ENCODE data around the gene MEF2C.
A peak's percentile ranks its signal among the peaks of the same experiment; 100 is the strongest.

MEF2C gene

DNA sequence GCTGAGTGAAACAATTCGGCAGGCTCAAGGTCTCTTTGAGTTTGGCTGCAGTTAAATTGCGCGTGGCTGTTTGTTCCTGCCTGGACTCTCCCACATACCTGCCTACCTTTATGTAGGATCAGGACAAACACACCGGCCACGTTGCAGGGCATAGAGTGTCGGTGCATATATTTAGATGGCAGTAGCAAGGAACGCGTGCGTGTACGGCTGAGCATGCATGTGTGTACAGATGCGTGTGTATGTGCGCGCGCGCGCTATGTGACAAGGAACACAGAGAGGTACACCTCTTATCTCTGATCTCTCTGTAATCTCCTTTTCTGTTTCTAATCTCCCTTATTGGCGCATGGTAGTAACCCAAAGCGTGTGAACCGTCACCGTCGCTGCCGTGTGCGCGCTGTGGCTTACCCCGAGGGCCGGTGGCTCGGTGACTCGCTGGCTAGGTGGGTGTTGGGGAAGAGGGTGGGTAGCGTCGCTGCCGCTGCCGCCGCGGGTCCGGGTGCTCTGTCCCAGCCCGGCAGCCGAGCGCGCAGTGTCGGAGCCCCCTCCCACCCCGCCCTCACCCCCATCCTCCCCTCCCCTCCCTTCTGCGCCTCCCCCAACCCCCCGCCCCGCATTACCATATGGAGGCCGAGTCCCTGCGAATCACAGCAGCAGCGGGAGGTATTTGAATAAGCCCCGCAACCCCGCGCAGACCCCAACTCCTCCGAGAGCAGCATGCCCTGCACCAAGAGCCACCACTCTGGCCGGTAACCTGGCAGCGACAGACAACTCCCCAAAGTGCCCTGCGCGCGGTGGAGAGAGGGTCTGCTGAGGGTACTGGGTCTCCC lies 204.8 kb downstream of the MEF2C start:
- 0 out of 2 replicates have a peak, but pooled peaks have one; percentile 11 for TF ChIP-seq GATA2 (IDR thresholded peaks at IDR 0.05; ENCODE audit: low read depth, low read length)
- no peak for TF ChIP-seq GATA3 (IDR thresholded peaks at IDR 0.05; ENCODE audit: low read depth, low read length)

DNA sequence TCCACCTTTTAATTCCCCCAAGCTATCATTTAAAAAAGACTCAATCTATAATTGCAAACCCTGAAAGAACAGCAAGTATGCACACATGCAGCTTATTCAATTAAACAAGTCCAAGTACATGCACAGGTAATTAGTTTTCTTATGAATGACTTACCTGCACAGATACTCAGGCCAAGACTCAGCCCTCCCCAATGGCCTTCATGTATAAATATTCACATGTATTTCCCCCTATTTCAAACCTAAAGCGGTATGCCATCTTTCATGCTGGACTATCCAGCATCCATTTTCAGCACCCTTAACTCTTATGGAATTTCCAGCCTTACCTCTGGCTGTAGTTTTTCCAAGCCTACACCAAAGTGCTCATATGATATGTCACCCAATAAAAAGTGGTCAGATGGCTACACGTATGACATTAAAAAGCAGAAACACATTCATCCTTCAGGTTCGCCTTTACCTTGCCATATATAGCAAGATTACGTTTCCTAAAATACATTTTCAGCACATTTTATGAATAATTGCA lies 205.5 kb downstream of the MEF2C start:
- TF ChIP-seq GATA2 (IDR thresholded peaks at IDR 0.05; ENCODE audit: low read depth, low read length) (no peak), GATA3 (IDR thresholded peaks at IDR 0.05; ENCODE audit: low read depth, low read length) (no peak)

DNA sequence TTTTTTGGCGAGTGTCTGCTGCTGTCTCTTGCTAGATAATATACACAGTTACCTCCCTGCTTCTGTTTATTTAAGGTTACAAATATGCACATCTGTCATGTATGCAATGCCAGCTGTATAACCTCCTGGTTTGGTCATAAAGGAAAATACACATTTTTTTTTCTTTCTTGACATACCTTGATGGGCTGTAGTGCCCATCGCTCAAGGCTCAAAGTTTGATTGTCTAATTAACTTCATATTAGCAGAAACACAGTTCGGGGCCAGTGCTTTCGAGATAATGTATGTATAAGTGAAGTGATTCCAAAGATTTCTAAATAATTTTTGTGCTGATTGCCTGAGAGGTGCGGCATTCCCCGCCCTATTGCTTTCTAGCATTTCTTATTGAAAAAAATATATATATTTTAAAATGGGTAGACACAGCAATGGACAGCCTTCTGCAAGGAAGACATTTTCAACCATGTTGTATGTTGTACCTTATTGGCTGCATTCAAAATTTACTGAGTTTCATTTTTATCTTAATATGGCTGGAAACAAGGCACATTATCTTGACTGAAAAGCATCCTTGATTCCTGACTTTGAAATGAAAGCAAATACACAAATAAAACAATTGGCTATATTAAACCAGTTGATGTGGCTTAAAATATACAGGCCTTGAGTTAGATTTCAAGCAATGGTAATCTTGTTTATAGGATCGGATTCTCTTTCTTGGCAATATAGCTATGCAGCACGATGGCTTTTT lies 206.2 kb downstream of the MEF2C start:
- no peak for TF ChIP-seq GATA2 (IDR thresholded peaks at IDR 0.05; ENCODE audit: low read depth, low read length)
- no peak for TF ChIP-seq GATA3 (IDR thresholded peaks at IDR 0.05; ENCODE audit: low read depth, low read length)

DNA sequence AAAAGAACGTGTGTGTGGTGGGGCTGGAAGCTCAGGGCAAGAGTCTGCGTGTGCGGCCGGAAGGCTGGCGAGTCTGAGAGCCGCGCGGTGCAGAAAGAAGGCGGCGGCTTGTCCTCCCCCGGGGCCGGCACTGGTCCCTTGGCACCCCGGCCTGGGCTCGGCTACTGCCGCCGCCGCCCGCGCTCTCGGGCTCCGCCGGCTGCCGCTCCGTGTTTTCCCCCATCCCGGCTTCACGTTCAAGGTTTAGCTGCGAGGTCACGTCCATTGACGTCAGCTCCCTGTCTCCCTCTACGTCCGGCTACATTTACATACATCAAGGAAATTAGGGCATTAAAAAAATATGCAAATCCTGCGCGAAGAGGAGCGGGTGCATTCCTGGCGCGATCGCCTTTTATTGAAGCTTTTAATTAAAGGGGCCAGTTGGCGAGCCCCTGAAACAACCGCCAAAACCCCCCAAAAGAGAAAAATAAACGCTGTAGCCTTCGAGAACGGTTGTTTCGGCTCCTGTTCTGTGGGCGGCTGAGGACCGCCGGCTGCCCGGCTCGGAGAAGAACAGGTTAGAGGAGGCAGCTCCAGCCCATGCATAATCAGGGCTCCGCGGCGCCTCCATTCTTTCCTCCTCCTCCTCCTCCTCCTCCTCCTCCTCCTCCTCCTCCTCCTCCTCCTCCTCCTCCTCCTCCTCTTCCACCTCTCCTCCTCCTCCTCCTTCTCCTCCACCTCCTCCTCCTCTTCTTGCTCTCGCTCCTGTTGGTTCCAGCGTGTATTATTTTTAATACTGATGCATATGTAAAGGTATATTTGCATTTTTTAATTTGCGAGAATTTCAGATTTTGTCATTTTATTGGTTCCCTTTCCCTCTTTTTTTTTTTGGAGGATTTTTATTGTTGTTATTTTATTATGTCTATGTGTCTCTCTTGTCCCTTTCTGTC lies 207.0 kb downstream of the MEF2C start:
- TF ChIP-seq GATA2 (IDR thresholded peaks at IDR 0.05; ENCODE audit: low read depth, low read length) (no peak), GATA3 (IDR thresholded peaks at IDR 0.05; ENCODE audit: low read depth, low read length) (no peak)

DNA sequence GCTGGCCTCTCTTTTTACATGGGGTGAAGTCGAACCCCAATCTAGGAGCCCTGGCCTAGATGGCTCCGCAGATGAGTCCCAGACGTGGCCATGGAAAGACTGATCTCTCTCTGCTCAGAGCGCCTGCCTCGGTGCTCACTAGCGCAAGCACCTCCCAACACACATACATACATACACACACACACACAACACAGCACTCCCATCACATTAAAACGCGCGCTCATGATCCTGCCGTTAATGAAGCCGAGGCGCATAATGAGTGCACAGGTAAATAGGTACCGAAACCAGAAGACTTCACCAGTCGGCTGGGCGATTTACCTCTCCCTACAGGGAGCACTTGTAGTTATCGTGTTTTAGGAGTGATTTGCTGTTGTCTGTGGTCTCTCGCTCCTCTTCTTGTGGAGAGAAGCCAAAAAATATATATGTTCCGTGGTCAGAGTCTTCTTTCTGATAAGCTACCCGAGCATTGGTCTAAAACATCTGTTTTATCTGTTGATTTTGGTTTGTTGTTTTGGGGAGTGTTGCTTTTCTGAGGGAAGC lies 207.7 kb downstream of the MEF2C start:
- TF ChIP-seq GATA2 (IDR thresholded peaks at IDR 0.05; ENCODE audit: low read depth, low read length): no peak
- TF ChIP-seq GATA3 (IDR thresholded peaks at IDR 0.05; ENCODE audit: low read depth, low read length): no peak

DNA sequence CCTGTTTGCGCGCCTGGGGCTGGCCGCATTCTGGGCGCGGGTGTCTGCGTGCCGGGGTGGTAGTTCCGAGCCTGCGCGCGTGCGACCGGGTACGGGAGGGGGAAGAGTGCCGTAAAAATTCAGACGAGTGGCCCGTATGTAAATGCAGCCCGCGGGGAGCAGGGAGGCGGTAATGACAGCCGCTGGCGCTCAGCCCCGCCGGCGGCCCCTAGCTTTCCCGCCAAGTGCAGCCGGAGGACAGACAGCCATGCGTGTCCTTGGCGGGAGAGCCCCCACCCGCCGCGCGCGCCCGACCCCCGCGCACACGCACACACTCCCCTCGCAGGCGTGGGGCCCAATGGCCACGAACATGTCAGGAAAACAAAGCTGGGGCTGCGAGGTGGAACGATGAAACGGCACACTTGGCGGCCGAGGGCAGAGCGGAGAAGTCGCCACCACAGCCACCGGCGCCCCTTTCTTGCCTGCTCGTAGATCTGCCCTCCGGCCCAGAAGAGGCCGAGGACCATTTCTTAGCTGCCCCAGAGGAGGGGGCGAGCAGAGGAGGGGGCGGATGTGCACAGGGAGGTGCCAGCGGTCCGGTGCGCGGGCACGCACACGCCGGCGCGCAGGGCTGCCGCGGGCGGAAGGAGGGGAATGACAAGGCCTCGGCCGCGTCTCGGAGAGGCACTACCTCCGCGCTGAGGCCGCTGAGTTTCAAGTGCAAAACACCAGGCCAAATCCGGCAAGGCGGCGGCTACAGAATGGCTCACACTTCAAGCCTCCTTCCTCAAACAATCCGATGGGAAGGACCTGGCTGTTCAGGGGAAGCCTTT lies 208.4 kb downstream of the MEF2C start:
- TF ChIP-seq GATA3 (IDR thresholded peaks at IDR 0.05; ENCODE audit: low read depth, low read length): no peak
- TF ChIP-seq GATA2 (IDR thresholded peaks at IDR 0.05; ENCODE audit: low read depth, low read length): no peak

DNA sequence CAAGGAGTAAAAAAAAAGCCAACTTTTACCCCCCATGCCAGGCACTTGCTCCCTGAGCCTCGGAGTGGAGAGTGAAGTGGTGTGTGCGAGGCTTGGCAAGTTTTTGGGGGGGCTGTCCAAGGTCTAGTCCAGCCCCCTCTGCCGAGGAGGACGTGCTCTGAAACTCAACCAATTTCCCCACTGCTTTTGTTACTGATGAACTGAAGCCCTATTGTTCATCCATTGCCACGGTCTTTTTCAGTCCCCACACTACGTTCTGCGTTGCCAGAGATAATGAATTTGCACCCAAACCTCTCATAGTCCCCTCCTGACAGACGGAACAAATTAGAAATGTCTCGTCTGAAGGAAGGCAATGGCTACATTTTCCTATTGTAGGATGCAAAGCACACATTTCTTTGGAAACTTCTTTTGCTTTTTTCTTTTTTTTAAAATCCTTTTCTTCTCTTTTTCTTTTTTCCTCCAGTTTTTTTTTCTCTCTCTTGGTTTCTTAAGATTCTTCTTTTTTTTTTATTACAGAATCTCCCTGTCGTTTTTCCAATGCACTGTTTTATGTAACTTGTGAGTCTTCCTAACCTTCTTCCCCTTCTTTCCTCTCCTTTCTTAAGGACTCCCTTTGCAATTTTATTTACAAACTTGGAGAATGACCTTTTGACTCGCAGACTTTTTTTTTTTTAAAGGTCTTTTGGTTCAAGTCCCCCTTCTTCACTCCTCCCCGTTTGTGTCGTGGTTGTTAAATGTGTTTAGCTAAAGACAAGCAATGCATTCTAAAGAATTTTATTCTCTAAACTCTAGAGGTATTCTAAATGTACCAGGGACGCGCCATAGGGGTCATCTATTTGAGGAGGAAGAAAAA lies 209.5 kb downstream of the MEF2C start:
- TF ChIP-seq GATA3 (IDR thresholded peaks at IDR 0.05; ENCODE audit: low read depth, low read length) (no peak), GATA2 (IDR thresholded peaks at IDR 0.05; ENCODE audit: low read depth, low read length) (no peak)

DNA sequence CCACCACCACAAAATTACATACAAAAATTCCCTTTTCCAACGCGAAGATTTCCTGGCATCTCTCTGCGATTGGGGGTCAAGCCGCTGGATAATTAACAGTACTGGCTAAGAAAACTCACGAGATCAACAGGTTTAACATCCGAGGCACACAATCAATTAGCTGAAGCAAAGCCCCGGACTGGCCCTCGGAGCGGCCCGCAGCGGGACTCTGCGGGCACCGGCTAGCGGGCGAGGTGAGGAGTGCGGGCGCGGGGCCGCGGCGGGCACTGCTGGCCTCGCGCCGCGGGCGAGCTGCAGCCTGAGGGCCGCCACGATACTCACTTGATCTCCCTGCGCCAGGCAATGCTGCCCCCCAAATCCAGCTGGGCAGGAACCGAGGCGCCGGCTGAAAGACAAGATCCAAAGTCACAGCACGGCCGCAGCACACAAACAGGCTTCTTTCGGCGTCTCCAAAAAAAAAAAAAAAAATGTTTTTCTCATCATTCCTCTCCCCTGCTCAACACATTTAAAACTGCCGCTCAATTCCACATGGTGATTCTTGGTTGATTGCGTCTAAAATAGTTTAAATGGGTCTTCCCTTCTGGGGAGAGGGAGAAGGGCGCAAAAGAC lies 210.2 kb downstream of the MEF2C start:
- TF ChIP-seq GATA2 (IDR thresholded peaks at IDR 0.05; ENCODE audit: low read depth, low read length) (no peak), GATA3 (IDR thresholded peaks at IDR 0.05; ENCODE audit: low read depth, low read length) (no peak)

DNA sequence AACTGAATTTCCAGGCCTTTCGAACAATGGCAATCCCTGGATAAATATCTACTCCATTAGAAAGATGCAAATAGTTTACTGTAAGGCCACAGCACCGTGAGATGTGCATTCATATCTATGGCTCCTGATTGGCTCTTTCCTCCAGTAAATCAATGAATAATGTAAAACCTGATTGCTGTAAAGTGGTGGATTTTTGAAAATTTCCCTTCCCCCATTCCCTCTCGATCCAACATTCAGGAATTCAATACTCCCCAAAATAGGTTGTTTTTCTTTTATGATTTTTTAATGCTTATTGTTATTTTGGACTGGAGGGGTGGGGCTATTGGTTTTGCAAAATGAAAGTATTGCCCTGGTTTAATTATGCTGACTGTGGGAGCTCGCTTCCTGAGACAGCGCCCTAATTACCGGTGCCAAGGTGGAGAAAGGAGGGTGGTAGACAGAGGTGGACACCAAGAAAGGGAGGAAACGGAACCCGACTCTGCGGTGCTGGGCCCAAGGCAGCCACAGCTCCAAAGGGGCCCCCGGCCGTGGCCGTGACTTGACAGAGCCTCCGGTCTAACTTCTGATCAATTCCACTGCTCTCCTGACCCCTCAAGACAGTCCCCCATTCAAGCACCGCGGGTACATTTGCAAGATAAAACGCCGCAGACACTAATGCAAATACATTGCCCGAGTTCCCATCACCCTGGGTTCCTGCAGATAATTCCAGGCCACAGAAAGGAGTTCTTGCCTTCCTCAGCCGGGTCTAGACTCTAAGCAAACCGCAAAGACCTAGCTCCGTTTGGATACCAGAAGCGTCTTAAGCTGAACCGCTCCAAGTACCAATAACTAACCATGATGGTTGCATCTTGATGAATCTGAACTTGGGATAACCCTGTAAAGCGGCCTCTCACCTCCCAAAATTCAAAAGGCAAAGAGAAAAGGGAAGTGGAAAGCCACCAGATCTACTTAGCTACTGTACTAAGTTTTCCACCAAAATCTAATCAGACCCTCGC lies 211.2 kb downstream of the MEF2C start:
- no peak for TF ChIP-seq GATA2 (IDR thresholded peaks at IDR 0.05; ENCODE audit: low read depth, low read length)
- TF ChIP-seq GATA3 (IDR thresholded peaks at IDR 0.05; ENCODE audit: low read depth, low read length): no peak

DNA sequence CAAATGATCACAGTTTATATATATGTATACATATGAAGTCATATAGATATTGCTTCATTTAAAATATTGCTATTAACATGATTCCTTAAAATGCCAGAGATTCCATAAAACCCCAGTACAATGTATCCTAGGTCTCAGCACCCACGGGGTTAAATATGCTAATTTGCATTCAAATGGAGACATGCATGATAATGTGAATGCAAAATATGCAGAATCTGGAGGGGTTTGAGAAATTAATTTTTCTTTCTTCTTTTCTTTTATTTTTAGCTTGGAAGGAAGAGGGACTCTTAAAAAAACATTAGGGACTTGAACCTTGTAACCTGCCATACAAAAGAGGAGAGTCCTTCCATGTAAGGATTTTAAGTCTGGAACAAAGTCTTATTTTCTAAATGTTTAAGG lies 211.9 kb downstream of the MEF2C start:
- TF ChIP-seq GATA3 (IDR thresholded peaks at IDR 0.05; ENCODE audit: low read depth, low read length): no peak
- TF ChIP-seq GATA2 (IDR thresholded peaks at IDR 0.05; ENCODE audit: low read depth, low read length): no peak

Measured in SH-SY5Y (cell line).